ENCODE data around the gene OR5L1. TPM values are rescaled to one million over a fixed set of nuclear protein-coding genes. Genes with fewer than 3 reads are reported as not detected.

OR5L1 gene
- not detected for total RNA-seq
- long read RNA-seq = 0 reads

DNA sequence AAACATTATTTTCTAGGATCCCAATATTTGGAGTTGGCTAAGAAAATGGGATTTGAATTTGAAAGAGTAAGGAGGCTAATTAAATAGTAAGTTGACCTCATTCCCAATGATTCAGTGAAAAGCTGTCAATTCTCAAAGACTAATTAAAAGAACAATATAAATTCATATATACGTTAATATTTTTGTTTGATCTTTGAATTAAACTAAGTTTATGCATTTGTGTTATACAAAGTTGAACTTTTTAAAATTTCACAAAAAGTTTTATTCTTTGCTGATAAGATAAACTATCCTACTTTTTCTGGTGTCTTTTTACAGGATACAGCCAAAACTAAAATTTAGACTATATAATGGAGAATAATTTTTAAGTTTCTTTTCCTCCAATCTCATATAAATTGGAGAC, at the start of gene OR5L1:
OR5L1 (plus strand) TSS at position 301 of the 400 bp plus-strand sequence. CDS start 100 bp downstream, outside the sequence.
- no peak for DNase-seq
- intact Hi-C loops (cut with DNase I) = no loop called here
- no peak for ATAC-seq

DNA sequence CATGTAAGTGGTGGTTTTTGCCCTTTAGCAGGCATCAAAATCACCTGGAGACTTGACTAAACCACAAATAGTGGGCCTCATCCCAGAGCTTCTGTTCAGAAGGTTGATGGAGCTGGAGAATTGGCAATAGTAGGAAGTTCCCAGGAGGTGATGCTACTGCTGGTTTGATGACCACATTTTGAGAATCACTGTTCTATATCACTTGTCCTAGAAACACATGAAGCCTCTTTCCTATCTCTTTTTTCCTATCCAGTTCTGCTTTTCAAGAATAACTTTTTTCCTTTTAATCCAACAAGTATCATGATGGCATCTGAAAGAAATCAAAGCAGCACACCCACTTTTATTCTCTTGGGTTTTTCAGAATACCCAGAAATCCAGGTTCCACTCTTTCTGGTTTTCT, 38.0 kb upstream of the OR5L1 start, which contains the start of gene OR5D13:
OR5D13 (plus strand) TSS at position 301 of the 400 bp plus-strand sequence; CDS start at position 301, 0 bp downstream.
- DNase-seq (no peak), ATAC-seq (no peak)
- intact Hi-C loops (cut with DNase I) = no loop called here

DNA sequence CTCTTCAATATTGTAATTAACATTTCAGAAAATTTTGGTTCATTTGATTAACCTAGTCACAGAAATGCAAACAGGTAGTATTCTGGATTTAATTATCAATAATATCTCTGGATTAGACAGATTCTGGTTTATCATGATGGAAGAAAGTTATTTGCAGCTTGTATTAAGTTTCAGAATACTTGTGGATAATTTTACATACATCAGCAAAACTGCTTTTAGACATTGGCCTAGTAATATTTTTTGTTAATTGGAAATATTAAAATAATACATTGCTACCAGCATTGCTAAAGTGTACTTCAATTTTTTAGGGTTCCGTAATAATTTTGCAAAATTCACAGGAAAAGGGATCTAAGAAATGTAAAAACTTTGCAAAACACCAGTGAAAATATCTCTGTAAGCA, 19.6 kb upstream of the OR5L1 start:
- DNase-seq (no peak), ATAC-seq (no peak)
- intact Hi-C loops (cut with DNase I) = no loop called here

DNA sequence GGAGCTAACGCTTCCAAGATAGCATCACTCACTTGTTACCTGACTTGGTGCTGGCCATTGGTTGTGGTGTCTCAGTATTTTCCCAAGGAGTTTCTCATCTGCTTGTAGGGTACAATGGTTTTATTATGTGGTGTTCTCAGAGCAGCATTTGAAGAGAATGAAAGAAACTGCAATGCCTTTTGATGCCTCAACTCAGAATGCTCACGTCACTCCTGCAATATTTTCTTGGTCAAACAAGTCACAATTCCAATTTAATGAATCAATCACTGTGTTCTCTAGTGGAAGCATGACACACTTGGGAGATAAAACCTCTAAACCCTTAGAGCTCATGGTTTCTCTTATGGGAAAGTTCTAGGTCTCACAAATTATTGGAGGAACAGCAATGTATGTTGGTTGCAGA, 17.8 kb upstream of the OR5L1 start:
- intact Hi-C loops (cut with DNase I) = no loop called here
- no peak for ATAC-seq
- no peak for DNase-seq

DNA sequence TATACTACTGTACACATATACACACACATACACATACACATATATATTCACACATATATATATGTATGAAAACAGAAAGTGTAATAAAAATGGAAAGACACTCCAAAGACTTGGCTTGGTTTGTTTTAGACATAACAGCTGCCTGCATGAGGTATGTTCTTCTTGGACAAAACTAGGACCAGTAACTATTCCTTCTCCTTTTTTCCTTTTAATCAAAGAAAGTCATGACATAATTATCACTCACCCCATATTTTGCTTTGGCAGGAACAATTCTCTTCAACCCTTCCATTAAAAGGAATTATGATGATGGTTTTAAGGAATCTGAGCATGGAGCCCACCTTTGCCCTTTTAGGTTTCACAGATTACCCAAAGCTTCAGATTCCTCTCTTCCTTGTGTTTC, 15.9 kb upstream of the OR5L1 start, which contains the start of gene OR5D14:
OR5D14 (plus strand) TSS at position 301 of the 400 bp plus-strand sequence; CDS start at position 301, 0 bp downstream.
- no peak for DNase-seq
- ATAC-seq = no peak
- intact Hi-C loops (cut with DNase I) = no loop called here

DNA sequence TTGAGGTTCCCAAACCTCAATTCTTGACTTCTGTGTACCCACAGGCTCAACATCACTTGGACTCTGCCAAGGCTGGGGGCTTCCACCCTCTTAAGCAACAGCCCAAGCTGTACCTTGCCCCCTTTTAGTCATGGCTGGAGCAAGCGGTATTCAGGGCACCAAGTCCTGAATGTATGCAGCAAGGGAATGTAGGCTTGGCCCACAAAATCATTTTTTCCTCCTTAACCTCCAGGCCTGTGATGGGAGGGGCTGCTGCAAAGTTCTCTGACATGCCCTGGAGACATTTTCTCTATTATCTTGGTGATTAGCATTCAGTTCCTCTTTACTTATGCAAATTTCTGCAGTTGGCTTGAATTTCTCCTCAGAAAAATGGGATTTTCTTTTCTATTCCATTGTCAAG, 4.9 kb upstream of the OR5L1 start:
- intact Hi-C loops (cut with DNase I) = no loop called here
- ATAC-seq = no peak
- no peak for DNase-seq

DNA sequence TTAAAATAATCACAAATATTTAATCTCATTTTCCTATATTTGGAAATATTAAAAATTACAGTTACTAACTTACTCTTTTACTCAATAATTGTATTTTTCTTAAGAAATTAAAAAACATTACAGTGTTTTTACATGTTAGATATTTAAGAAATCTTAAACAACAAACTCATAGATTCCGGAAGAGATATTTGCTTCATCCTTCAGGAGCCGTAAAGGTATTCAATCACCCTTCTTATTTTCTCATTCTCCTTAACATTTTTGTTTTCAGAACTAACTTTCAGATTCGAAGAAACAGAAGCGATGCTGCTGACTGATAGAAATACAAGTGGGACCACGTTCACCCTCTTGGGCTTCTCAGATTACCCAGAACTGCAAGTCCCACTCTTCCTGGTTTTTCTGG, 8.2 kb downstream of the OR5L1 start, which contains the start of gene OR5D18:
OR5D18 (plus strand) TSS at position 301 of the 400 bp plus-strand sequence; CDS start at position 301, 0 bp downstream.
- intact Hi-C loops (cut with DNase I) = no loop called here
- ATAC-seq (no peak), DNase-seq (no peak)

DNA sequence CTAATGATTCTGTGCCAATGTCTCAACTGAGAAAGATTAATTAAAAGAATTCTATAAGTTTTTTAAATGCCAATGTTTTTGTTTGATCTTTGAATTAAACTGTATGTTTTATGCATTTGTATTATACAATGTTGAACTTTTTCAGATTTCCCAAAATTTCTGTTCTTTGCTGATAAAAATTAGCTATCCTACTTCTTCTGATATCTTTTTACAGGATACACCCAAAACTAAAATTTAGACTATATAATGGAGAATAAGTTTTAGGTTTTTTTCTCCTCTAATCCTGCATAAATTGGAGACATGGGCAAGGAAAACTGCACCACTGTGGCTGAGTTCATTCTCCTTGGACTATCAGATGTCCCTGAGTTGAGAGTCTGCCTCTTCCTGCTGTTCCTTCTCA, 15.8 kb downstream of the OR5L1 start, which contains the start of gene OR5L2:
OR5L2 (plus strand) TSS at position 301 of the 400 bp plus-strand sequence; CDS start at position 301, 0 bp downstream.
- ATAC-seq (no peak), DNase-seq (no peak)
- intact Hi-C loops (cut with DNase I) = no loop called here

DNA sequence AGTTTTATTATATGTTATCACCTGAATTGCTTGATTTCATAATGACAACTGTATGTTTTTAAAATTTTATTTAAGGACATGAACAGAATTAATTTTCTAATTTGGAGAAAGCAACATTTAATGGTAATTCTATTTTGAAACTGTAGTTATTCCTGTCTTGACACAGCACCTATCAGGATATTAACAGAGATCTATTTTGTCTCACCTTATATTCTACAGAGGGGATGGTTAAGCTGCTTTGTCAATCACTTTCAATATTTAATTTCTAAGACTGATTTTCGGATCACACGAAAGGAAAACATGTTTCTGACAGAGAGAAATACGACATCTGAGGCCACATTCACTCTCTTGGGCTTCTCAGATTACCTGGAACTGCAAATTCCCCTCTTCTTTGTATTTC, 27.3 kb downstream of the OR5L1 start, which contains the start of gene OR5D16:
OR5D16 (plus strand) TSS at position 301 of the 400 bp plus-strand sequence; CDS start at position 301, 0 bp downstream.
- DNase-seq (no peak), ATAC-seq (no peak)
- intact Hi-C loops (cut with DNase I) = no loop called here

DNA sequence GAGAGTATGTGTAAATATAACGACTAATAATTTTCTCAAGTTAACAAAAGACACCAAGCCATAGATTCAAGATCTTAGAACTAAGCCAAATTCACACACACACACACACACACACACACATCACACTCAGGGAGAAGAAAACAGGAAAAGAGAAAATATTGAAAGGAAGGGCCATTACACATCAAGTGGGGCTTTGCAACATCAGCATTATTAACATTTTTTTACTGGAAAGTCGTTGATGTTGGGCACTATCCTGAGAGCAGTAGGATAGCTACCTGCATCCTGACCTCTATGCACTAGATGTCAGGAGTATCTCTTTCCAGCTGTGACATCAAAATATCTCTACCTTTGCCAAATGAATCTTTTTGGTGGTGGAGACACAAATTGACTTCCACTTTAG, 36.3 kb downstream of the OR5L1 start:
- intact Hi-C loops (cut with DNase I) = no loop called here
- ATAC-seq = no peak
- DNase-seq = no peak

DNA sequence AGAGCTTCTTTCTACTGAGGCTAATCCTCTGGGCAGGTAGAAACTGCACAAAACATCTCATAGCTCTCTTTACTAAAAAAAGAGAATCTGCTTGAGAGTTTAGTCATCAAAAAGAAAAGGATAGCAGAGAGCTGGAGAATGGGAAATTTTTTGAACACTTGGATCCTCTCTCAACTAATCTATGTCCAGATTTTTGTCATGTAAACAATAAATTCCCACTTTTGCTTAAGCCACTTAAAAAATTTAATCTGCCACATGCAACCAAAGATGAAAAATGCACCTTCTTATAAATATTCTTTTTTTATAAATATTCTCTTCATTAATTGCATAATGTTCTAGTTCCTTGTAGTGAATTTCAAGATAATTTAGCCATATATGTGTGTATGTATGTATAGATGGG, 37.9 kb downstream of the OR5L1 start:
- no peak for ATAC-seq
- no peak for DNase-seq
- intact Hi-C loops (cut with DNase I) = no loop called here

DNA sequence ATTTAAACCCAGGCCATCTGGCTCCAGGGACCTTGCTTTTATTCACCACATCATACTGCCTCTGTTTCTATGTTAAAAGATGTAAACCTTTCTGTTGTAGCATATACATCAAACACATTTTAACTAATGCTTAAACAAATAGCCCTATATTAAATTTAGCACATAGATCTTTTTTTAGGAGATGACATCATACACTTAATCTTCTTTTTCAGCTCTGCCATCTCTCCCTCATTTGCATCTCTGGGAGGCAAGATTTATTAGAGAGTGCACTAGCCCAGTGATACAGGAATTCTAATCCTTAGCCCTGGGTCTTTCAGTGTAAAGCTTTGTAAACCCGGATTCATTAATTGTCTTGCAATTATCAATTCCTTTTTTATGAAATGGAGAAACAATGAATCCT, 41.0 kb downstream of the OR5L1 start:
- intact Hi-C loops (cut with DNase I) = no loop called here
- no peak for DNase-seq
- no peak for ATAC-seq

DNA sequence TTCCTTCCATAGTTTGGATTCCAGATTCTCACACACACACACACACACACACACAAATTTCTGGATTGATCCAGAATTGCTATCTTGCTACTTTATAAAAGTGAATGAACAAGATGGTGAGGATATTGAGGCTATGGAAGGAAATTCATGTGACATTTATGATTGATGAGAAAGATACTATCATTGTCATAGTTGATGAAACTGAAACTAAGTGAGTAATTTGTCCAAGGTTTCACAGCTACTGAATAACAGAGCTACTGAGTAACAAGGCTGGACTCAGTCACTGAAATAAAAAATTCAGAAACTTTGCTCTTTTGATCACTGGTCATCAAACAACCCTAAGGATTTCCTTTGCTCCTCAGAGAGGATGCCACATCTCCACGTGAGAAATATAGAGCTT, 43.5 kb downstream of the OR5L1 start:
- ATAC-seq (no peak), DNase-seq (no peak)
- intact Hi-C loops (cut with DNase I) = no loop called here

Other genes with a start within 250 kb of the OR5L1 start
- not detected for gene OR4C16, start 239.2 kb upstream of the OR5L1 start, total RNA-seq
- not detected for gene OR4C11, start 203.7 kb upstream of the OR5L1 start, total RNA-seq
- gene OR4P4, start 176.3 kb upstream of the OR5L1 start, total RNA-seq = not detected
- not detected for gene OR4S2, start 163.0 kb upstream of the OR5L1 start, total RNA-seq
- gene OR4C6, start 149.2 kb upstream of the OR5L1 start, total RNA-seq = not detected
- gene OR5D13, start 37.9 kb upstream of the OR5L1 start, total RNA-seq = not detected
- not detected for gene OR5D14, start 15.8 kb upstream of the OR5L1 start, total RNA-seq
- gene OR5D18, start 8.3 kb downstream of the OR5L1 start, total RNA-seq = not detected
- not detected for gene OR5L2, start 15.9 kb downstream of the OR5L1 start, total RNA-seq
- not detected for gene OR5D16, start 27.4 kb downstream of the OR5L1 start, total RNA-seq
- gene TRIM51, start 71.9 kb downstream of the OR5L1 start, total RNA-seq = not detected
- gene OR5W2, start 103.2 kb downstream of the OR5L1 start, total RNA-seq = not detected
- not detected for gene OR5I1, start 125.0 kb downstream of the OR5L1 start, total RNA-seq
- not detected for gene OR10AG1, start 158.6 kb downstream of the OR5L1 start, total RNA-seq
- gene OR5F1, start 183.3 kb downstream of the OR5L1 start, total RNA-seq = not detected
- gene OR5AS1, start 216.3 kb downstream of the OR5L1 start, total RNA-seq = not detected

All from left cardiac atrium (tissue), 4 donors.